HG03565 (cell line): ENCODE data around the gene METTL16.
"Not testable (repeated sequence)": the region's sequence is repeated elsewhere in the genome, so short reads cannot be mapped to it uniquely, and the experiment has no call there.

Experiments
- ATAC-seq: cut with Tn5 transposase; IDR thresholded peaks from one replicate; pipeline ENCODE4 v1.9.1; 2021; ENCODE audit warnings: mild to moderate bottlenecking, moderate library complexity; ENCODE audit not compliant: unreplicated experiment

METTL16 gene

GRCh38 chr17:2511462-2512369 is at the start of gene METTL16:
TSS of gene METTL16 (minus strand) at chr17:2511888. CDS start at chr17:2502331, 9,557 bp downstream.
- peak; percentile 90 for ATAC-seq

GRCh38 chr17:2560658-2561057 is 49.0 kb upstream of the METTL16 start:
- no peak for ATAC-seq

- ATAC-seq: no peak
Observed at GRCh38 chr17:2551928-2552327, 40.2 kb upstream of the METTL16 start.

- no peak for ATAC-seq
Observed at GRCh38 chr17:2551493-2551892, 39.8 kb upstream of the METTL16 start.

- no peak for ATAC-seq
Observed at GRCh38 chr17:2549392-2550211, 37.9 kb upstream of the METTL16 start.

- not testable (repeated sequence) for ATAC-seq
Observed at GRCh38 chr17:2548026-2548425, 36.3 kb upstream of the METTL16 start.

GRCh38 chr17:2547176-2547575 is 35.5 kb upstream of the METTL16 start:
- ATAC-seq: no peak

DNA sequence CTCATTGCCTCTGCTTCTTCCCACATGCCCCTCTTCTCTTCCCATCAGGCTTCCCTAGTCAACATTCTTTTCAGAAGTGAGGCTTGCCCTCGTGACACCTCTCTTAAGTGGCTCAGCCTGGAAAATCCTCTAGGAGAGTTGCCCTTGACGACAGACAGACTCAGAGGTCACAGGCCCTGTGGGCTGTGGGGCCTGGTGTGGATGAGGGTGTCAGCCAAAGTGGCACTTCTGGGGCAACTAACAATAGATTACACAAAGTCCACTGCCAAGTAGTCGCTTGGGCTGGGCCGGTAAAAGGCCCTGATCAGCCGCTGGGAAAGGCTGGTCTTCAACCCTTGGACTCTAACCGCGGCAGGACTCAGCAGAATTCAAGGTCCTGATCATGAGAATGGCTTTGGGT is 33.7 kb upstream of the METTL16 start:
- ATAC-seq: no peak

DNA sequence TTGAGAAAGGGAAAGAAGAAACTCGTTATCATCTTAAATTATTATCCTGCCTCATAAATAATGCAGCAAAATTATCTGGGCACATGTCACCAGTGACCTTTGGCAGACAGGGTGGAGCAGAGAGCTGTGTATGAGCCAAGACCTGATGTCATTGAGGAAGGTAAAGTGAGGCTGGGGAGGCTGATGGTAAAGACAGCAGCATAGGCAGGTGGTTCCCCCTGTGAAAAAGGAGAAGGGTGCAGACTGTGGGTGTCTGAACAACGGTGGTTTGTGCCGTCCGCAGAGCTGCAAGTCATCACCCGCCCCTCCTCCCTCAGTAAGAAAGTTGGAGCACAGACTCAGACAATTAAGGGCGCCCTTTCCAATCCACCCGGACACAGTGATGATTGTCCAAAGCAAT is 30.8 kb upstream of the METTL16 start:
- no peak for ATAC-seq

DNA sequence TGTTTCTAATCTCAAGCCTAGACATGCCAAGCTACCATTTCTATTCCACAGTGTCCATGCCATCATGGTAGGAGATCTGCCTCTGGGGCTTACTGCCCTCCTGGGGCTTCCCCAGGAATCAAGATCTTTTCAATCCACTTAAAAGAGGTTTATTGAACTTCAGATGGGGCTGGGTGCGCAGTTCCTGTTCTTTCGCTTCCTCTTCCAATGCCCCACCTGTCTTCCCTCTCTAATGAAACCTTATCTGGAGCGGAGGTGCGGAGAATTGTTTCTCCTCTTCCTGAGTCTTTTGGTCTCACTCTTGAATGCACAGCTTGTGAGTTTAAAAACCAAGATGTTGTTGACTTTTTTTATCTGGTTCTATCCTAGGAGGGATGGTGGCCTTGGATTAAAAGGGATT is 30.4 kb upstream of the METTL16 start:
- ATAC-seq: no peak

DNA sequence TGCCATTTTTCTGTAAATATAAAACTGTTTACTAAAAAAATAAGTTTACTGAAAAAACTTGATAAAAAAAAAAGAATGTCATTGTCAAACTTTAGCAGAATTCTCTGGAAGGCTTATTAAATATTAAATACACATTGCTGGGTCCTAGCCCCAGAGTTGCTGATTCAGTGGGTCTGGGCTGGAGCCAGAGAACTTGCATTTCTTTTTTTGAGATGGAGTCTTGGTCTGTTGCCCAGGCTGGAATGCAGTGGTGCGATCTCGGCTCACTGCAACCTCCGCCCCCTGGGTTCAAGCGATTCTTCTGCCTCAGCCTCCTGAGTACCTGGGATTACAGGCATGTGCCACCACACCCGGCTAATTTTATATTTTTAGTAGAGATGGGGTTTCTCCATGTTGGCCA is 25.9 kb upstream of the METTL16 start:
- ATAC-seq: not testable (repeated sequence)

GRCh38 chr17:2532146-2532720 is 20.5 kb upstream of the METTL16 start:
- no peak for ATAC-seq

GRCh38 chr17:2531243-2531954 is 19.7 kb upstream of the METTL16 start:
- ATAC-seq: not testable (repeated sequence)

DNA sequence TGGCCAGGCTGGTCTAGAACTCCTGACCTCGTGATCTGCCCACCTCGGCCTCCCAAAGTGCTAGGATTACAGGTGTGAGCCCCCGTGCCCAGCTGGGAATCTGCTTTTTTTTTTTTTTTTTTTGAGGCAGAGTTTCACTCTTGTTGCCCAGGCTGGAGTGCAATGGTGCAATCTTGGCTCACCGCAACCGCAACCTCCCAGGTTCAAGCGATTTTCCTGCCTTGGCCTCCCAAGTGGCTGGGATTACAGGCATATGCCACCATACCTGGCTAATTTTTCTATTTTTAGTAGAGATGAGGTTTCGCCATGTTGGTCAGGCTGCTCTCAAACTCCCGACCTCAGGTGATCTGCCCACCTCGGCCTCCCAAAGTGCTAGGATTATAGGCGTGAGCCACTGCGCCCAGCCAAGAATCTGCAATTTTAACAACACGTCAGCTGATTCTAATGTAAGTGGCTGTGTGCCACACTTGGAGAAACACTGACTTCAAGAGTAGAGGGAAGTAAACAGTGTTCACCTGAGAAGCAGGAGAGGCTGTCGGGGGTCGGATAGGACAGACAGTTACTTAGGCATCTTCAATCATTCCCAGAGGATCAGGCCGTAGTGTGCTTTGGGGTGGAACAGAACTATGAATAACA is 10.2 kb upstream of the METTL16 start:
- ATAC-seq: not testable (repeated sequence)

- no peak for ATAC-seq
Observed at GRCh38 chr17:2521257-2521656, 9.6 kb upstream of the METTL16 start.

DNA sequence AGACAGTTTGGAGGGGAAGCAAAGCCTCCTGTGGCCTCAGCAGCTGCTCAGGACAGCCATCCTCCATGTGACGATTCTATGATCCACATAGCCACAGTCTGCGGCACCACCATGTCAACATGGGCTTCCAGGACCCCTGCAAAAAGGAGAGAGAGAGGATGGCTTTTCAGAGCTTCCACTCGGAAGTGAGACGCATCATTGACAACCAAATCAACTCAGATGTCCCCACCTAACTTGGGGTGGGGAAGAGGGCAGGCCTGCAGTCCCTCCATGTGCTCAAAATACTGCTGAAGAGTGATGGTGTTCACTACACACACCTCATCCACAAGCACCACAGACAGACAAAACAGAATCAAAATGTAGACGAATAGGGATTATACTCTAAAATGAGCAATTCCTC is 5.9 kb upstream of the METTL16 start:
- ATAC-seq: no peak

- ATAC-seq: no peak
Observed at GRCh38 chr17:2511138-2511461, 588 bp downstream of the METTL16 start.

- ATAC-seq: no peak
Observed at GRCh38 chr17:2510559-2510958, 1.1 kb downstream of the METTL16 start.

- ATAC-seq: no peak
Observed at GRCh38 chr17:2508035-2508434, 3.7 kb downstream of the METTL16 start.

- ATAC-seq: not testable (repeated sequence)
Observed at GRCh38 chr17:2507015-2507414, 4.7 kb downstream of the METTL16 start.
